ENCODE results near the gene FCGR3B. TPM values are rescaled to one million over a fixed set of nuclear protein-coding genes. Genes with fewer than 3 reads are reported as not detected.
"Not testable (repeated sequence)": the region's sequence is repeated elsewhere in the genome, so short reads cannot be mapped to it uniquely, and the experiment has no call there.

Gene FCGR3B
- total and polyA plus RNA-seq, 9 donors = 0.19 to 6.4 (median 0.92) TPM; not detected in 1

- WGBS, 3 donors = 69 to 79% (median 75%) methylated on average over 11 of the region's 11 CpGs
- H3K36me3 ChIP-seq; H3K27me3 ChIP-seq; DNase-seq; H3K4me3 ChIP-seq; H3K4me1 ChIP-seq (ENCODE audit: insufficient read depth); intact Hi-C loops (cut with DNase I); H3K9me3 ChIP-seq; H3K27ac ChIP-seq: not testable (repeated sequence)
Measured at GRCh38 chr1:161593092-161593755, 37.8 kb downstream of the FCGR3B start.

- DNase-seq; H3K4me1 ChIP-seq (ENCODE audit: insufficient read depth); intact Hi-C loops (cut with DNase I); H3K27me3 ChIP-seq; H3K9me3 ChIP-seq; H3K36me3 ChIP-seq; H3K27ac ChIP-seq; H3K4me3 ChIP-seq: not testable (repeated sequence)
- WGBS, 3 donors = 13 to 63% (median 62%) methylated on average over 2 of the region's 3 CpGs
Measured at GRCh38 chr1:161592586-161592985, 38.4 kb downstream of the FCGR3B start.

- intact Hi-C loops (cut with DNase I); H3K4me3 ChIP-seq; DNase-seq; H3K9me3 ChIP-seq; H3K36me3 ChIP-seq; H3K27ac ChIP-seq; H3K4me1 ChIP-seq (ENCODE audit: insufficient read depth); H3K27me3 ChIP-seq: not testable (repeated sequence)
- 22 to 73% (median 70%) methylated on average over 1 of the region's 6 CpGs for WGBS, 3 donors
Measured at GRCh38 chr1:161589920-161590319, 41.1 kb downstream of the FCGR3B start.

- DNase-seq; H3K4me3 ChIP-seq; intact Hi-C loops (cut with DNase I); H3K27me3 ChIP-seq; H3K4me1 ChIP-seq (ENCODE audit: insufficient read depth); H3K9me3 ChIP-seq; H3K36me3 ChIP-seq; H3K27ac ChIP-seq: not testable (repeated sequence)
- 27 to 71% (median 29%) methylated on average over 7 to 8 of the region's 8 CpGs for WGBS, 3 donors
Measured at GRCh38 chr1:161589365-161589764, 41.6 kb downstream of the FCGR3B start.

- H3K9me3 ChIP-seq; H3K27me3 ChIP-seq; H3K4me1 ChIP-seq (ENCODE audit: insufficient read depth); H3K27ac ChIP-seq; intact Hi-C loops (cut with DNase I); H3K4me3 ChIP-seq; H3K36me3 ChIP-seq; DNase-seq: not testable (repeated sequence)
- no CpG with 5 or more reads among the region's 6 CpGs for WGBS, 3 donors
Measured at GRCh38 chr1:161588596-161588995, 42.4 kb downstream of the FCGR3B start.

- H3K4me1 ChIP-seq (ENCODE audit: insufficient read depth); DNase-seq; H3K27ac ChIP-seq; H3K36me3 ChIP-seq; H3K9me3 ChIP-seq; H3K4me3 ChIP-seq; H3K27me3 ChIP-seq; intact Hi-C loops (cut with DNase I): not testable (repeated sequence)
- WGBS, 3 donors = no CpG with 5 or more reads among the region's 4 CpGs
Measured at GRCh38 chr1:161582882-161583281, 48.1 kb downstream of the FCGR3B start.

- H3K27ac ChIP-seq; H3K4me1 ChIP-seq (ENCODE audit: insufficient read depth); H3K4me3 ChIP-seq; H3K27me3 ChIP-seq; intact Hi-C loops (cut with DNase I); H3K9me3 ChIP-seq; DNase-seq; H3K36me3 ChIP-seq: not testable (repeated sequence)
- no CpG with 5 or more reads among the region's 4 CpGs for WGBS, 3 donors
Measured at GRCh38 chr1:161580879-161581537, 50.0 kb downstream of the FCGR3B start.

- H3K36me3 ChIP-seq; H3K27ac ChIP-seq; H3K4me1 ChIP-seq (ENCODE audit: insufficient read depth); H3K27me3 ChIP-seq; H3K9me3 ChIP-seq; intact Hi-C loops (cut with DNase I); H3K4me3 ChIP-seq; DNase-seq: not testable (repeated sequence)
- WGBS, 3 donors = 56 to 94% methylated on average over 2 to 3 of the region's 8 CpGs; no CpG with 5 or more reads in 1 of the 3 donors
Measured at GRCh38 chr1:161579856-161580507, 51.0 kb downstream of the FCGR3B start.

GRCh38 chr1:161576676-161577075 is 54.3 kb downstream of the FCGR3B start:
- DNase-seq; H3K4me1 ChIP-seq (ENCODE audit: insufficient read depth); H3K27ac ChIP-seq; H3K27me3 ChIP-seq; H3K9me3 ChIP-seq; H3K4me3 ChIP-seq; intact Hi-C loops (cut with DNase I); H3K36me3 ChIP-seq: not testable (repeated sequence)

Measured in ovary (tissue), 9 donors.